ENCODE results near the gene PIKFYVE. TPM values are rescaled to one million over a fixed set of nuclear protein-coding genes. Genes with fewer than 3 reads are reported as not detected.

The PIKFYVE gene
- total and polyA plus RNA-seq, 2 donors (not counting 1 experiment from before 2014, with no cell fraction given), result 23.8 to 40.1 TPM

- Histone ChIP-seq H3K27me3 (ENCODE audit: control insufficient read depth, insufficient read depth, low read length) (peaks cover 15% of the 10 kb centered on the region), H3K4me1 (ENCODE audit: control insufficient read depth, extremely low read depth, insufficient read depth, low read length) (no peaks in the 10 kb centered on the region), H3K4me3 (replicated peaks in 1 of 4; ENCODE audit: control extremely low read depth in 1 of 4, insufficient read depth in 1 of 4, low read depth in 3 of 4, low read length in 4 of 4) (peak within 1 kb of the TSS in 1 of 4 experiments; percentile 33), H3K79me2 (ENCODE audit: control insufficient read depth, insufficient read depth, low read length) (no peaks in the 10 kb centered on the region), H4K20me1 (ENCODE audit: control insufficient read depth, extremely low read depth, insufficient read depth, low read length) (no peaks in the 10 kb centered on the region), H3K9me3 (ENCODE audit: control insufficient read depth, insufficient read depth, low read depth, low read length) (no peaks in the 10 kb centered on the region), H3K4me2 (ENCODE audit: extremely low read depth, insufficient read depth, low read length) (peak within 1 kb of the TSS; percentile 59), H3K36me3 (ENCODE audit: control insufficient read depth, insufficient read depth, low read length) (no peaks in the 10 kb centered on the region), H3K27ac (ENCODE audit: insufficient read depth, low read length) (no peak within 1 kb of the TSS), H2AFZ (ENCODE audit: low read length) (no peak within 1 kb of the TSS), H3K9ac (ENCODE audit: insufficient read depth, low read length) (no peak within 1 kb of the TSS)
- DNase-seq (ENCODE audit: low read depth in 2 of 2), result peak; percentile 5 to 12
- peak; percentile 54 for TF ChIP-seq EZH2 (IDR thresholded peaks at IDR 0.05; ENCODE audit: low read length, missing control alignments)
- TF ChIP-seq CTCF (conservative IDR thresholded peaks at IDR 0.05 in 1 of 2, IDR thresholded peaks at IDR 0.05 in 1 of 2; ENCODE audit: low read depth in 1 of 2, low read length in 2 of 2), result no peak
Observed at GRCh38 chr2:208406474-208407451, 140.7 kb downstream of the PIKFYVE start, which contains the start of gene PTH2R. TSS of gene PTH2R (plus strand) at chr2:208406792. CDS start at chr2:208407044, 252 bp downstream.

GRCh38 chr2:208407667-208408066, 141.6 kb downstream of the PIKFYVE start:
- no peak overlapping the region for H3K4me3 ChIP-seq (replicated peaks in 1 of 4; ENCODE audit: control extremely low read depth in 1 of 4, insufficient read depth in 1 of 4, low read depth in 3 of 4, low read length in 4 of 4)
- H3K4me1 ChIP-seq (ENCODE audit: control insufficient read depth, extremely low read depth, insufficient read depth, low read length), result no peaks in the 10 kb centered on the region
- H3K27ac ChIP-seq (ENCODE audit: insufficient read depth, low read length), result no peak overlapping the region
- H3K36me3 ChIP-seq (ENCODE audit: control insufficient read depth, insufficient read depth, low read length), result no peaks in the 10 kb centered on the region
- H3K4me2 ChIP-seq (ENCODE audit: extremely low read depth, insufficient read depth, low read length), result no peak overlapping the region
- peaks cover 15% of the 10 kb centered on the region for H3K27me3 ChIP-seq (ENCODE audit: control insufficient read depth, insufficient read depth, low read length)
- H2AFZ ChIP-seq (ENCODE audit: low read length), result no peak overlapping the region
- DNase-seq (ENCODE audit: low read depth in 2 of 2), result peak; percentile 3 to 13
- peak in 1 of 2 donors; percentile 17 for TF ChIP-seq CTCF (conservative IDR thresholded peaks at IDR 0.05 in 1 of 2, IDR thresholded peaks at IDR 0.05 in 1 of 2; ENCODE audit: low read depth in 1 of 2, low read length in 2 of 2)
- no peak for TF ChIP-seq EZH2 (IDR thresholded peaks at IDR 0.05; ENCODE audit: low read length, missing control alignments)
- H4K20me1 ChIP-seq (ENCODE audit: control insufficient read depth, extremely low read depth, insufficient read depth, low read length), result no peaks in the 10 kb centered on the region
- H3K9ac ChIP-seq (ENCODE audit: insufficient read depth, low read length), result no peak overlapping the region
- no peaks in the 10 kb centered on the region for H3K79me2 ChIP-seq (ENCODE audit: control insufficient read depth, insufficient read depth, low read length)
- H3K9me3 ChIP-seq (ENCODE audit: control insufficient read depth, insufficient read depth, low read depth, low read length), result no peaks in the 10 kb centered on the region

Other genes starting within 250 kb of the PIKFYVE start
- gene PLEKHM3, start 240.7 kb upstream of the PIKFYVE start, total RNA-seq, result 17.2 and 20.1 TPM in 2 replicates
- gene PLEKHM3, start 240.7 kb upstream of the PIKFYVE start, polyA plus RNA-seq, result 4.4 and 5.3 TPM in 2 replicates
- gene CRYGD, start 141.7 kb upstream of the PIKFYVE start, total RNA-seq, result not detected in 2 replicates
- gene CRYGD, start 141.7 kb upstream of the PIKFYVE start, polyA plus RNA-seq, result not detected in 2 replicates
- gene CRYGC, start 136.4 kb upstream of the PIKFYVE start, total RNA-seq, result not detected in 2 replicates
- not detected in 2 replicates for gene CRYGC, start 136.4 kb upstream of the PIKFYVE start, polyA plus RNA-seq
- gene CRYGB, start 120.1 kb upstream of the PIKFYVE start, total RNA-seq, result not detected in 2 replicates
- not detected in 2 replicates for gene CRYGB, start 120.1 kb upstream of the PIKFYVE start, polyA plus RNA-seq
- not detected in 2 replicates for gene CRYGA, start 102.7 kb upstream of the PIKFYVE start, total RNA-seq
- gene CRYGA, start 102.7 kb upstream of the PIKFYVE start, polyA plus RNA-seq, result not detected in 2 replicates
- gene C2orf80, start 76.2 kb upstream of the PIKFYVE start, total RNA-seq, result not detected in 2 replicates
- gene C2orf80, start 76.2 kb upstream of the PIKFYVE start, polyA plus RNA-seq, result not detected in 2 replicates
- gene IDH1, start 11.2 kb upstream of the PIKFYVE start, total RNA-seq, result 353 and 378 TPM in 2 replicates
- 199 and 200 TPM in 2 replicates for gene IDH1, start 11.2 kb upstream of the PIKFYVE start, polyA plus RNA-seq
- under 0.01 TPM in 1 of 2 replicates, not detected in the other for gene PTH2R, start 140.5 kb downstream of the PIKFYVE start, total RNA-seq
- gene PTH2R, start 140.5 kb downstream of the PIKFYVE start, polyA plus RNA-seq, result not detected in 2 replicates

Data from fibroblast of lung (primary cell).